DMS153 treated with DMSO at 0.1 percent for 48 hours (cell line): ENCODE measurements around the gene APLP2.
"Not testable (repeated sequence)": the region's sequence is repeated elsewhere in the genome, so short reads cannot be mapped to it uniquely, and the experiment has no call there.

Experiments
- DNase-seq: peaks from one replicate; lab custom pipeline; 2025; ENCODE audit not compliant: unreplicated experiment; lab: John Stamatoyannopoulos, UW

APLP2 gene

GRCh38 chr11:130069659-130070108, at the start of gene APLP2:
APLP2 (plus strand) TSS chr11:130069894; CDS start chr11:130069978, 84 bp downstream.
- DNase-seq: peak; percentile 98

DNA sequence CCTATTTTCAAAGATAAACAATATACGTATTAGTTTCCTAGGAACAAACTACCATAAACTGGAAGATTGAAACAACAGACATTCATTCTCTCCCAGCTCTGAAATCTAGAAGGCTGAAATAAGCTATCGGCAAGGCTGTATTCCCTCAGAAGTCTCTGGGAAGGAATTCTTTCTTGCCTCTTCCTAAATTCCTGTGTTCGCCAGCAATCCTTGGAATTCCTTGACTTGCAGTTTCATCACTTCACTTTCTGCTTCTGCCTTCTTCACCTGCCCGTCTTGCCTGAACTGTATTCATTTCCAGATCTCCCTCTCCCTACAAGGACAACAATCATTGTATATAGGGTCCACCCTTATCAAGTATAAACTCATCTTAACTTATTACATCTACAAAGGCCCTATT, 49.4 kb upstream of the APLP2 start:
- DNase-seq: no peak

DNA sequence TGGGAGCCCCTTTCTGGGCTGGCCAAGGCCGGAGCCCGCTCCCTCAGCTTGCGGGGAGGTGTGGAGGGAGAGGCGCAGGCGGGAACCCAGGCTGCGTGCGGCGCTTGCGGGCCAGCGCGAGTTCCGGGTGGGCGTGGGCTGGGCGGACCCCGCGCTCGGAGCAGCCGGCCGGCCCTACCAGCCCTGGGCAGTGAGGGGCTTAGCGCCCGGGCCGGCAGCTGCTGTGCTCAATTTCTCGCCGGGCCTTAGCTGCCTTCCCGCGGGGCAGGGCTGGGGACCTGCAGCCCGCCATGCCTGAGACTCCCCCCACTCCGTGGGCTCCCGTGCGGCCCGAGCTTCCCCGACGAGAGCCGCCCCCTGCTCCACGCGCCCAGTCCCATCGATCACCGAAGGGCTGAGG, 48.1 kb upstream of the APLP2 start:
- DNase-seq: not testable (repeated sequence)

- DNase-seq: no peak
These were observed 46.9 kb upstream of the APLP2 start for GRCh38 chr11:130022799-130023198.

GRCh38 chr11:130023204-130023603, 46.5 kb upstream of the APLP2 start:
- peak; percentile 14 for DNase-seq

DNA sequence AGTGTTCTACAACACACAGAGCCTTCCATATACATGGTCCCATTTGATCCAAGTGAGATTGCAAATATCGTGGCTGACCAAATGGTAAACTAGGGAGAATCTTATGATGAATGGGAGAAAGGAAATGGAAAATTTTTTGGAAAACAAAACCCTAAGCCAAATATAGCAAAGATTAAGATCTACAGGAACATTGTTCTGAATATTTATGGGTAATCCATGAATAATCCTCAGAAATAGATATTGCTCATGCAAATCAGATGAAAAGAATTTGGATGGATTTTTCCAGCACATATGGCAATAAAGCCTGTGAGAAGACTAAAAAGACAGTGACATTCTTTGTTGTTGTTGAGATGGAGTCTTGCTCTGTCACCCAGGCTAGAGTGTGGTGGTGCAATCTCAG, 45.3 kb upstream of the APLP2 start:
- DNase-seq: no peak

GRCh38 chr11:130025371-130025770, 44.3 kb upstream of the APLP2 start:
- no peak for DNase-seq

DNA sequence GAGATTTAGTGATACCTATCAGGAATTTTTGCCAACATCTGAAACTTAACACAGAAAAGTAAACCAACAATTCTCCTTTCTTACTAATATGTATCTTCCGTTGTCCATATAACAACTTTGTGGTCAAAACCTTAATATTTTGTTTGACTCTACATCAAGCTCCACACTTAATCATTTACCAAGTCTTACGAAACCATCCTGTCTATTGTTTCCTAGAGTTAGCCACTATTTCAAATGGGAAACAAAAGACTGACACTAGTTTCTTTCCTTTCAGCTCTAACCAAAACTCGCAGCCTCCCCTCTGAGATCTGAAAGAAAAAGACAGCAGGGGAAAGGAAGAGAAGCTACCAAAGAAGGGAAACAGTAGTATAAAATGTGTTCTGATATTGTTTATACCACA, 40.6 kb upstream of the APLP2 start:
- no peak for DNase-seq

DNA sequence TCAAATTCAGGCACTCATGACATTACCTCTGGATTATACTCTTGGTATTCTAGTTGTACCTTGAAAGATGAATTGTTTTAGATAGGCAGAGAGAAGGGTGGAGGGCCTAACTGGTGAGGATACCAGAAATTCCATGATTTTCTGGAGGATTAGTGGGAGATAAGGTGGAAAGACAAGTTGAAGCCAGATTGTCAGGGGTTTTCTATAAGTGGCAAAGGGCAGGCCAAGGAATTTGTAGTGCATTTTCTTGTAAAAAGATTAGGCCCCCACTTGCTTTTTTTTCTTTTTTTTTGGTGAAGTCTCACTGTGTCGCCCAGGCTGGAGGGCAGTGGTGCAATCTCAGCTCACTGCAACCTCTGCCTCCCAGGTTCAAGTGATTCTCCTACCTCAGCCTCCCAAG, 38.6 kb upstream of the APLP2 start:
- no peak for DNase-seq

- DNase-seq: no peak
These were observed 37.7 kb upstream of the APLP2 start for GRCh38 chr11:130031945-130032344.

DNA sequence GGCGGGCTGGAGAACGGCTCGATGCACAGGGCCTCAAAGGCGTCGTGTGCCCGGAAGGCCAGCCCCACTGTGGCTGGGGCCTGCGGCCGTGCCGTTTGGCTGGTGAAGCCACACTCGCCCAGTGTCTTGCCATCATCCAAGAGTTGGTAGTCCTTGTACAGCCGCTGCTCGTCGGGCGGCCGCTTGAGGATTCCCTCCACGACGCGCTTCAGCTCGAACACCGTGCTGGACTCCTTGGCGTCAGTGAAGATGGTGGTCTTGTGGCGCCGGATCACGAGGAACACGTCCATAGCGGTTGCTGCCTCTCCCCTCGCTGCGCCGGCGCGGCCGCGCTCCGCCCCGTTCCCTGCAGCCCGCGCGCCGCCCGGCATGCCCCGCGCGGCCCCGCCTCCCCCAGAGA, 36.8 kb upstream of the APLP2 start:
- DNase-seq: no peak

DNA sequence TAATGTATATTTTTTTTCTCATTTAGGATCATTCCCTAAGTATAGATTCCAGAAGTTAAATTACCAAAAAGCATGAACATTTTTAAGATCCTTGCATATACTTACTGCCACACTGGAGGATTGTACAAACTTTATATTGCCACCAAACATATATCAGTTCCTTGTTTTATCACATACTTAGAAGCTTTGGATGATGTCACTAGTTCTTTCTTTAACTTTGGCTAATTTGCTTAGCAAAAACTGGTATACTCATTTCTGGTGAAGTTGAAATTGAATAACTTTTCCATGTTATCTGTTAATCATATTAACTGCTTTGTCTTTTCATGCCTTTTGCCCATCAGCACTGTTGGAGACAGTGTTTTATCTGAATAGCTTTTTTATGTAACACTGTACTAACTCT, 35.5 kb upstream of the APLP2 start:
- no peak for DNase-seq

DNA sequence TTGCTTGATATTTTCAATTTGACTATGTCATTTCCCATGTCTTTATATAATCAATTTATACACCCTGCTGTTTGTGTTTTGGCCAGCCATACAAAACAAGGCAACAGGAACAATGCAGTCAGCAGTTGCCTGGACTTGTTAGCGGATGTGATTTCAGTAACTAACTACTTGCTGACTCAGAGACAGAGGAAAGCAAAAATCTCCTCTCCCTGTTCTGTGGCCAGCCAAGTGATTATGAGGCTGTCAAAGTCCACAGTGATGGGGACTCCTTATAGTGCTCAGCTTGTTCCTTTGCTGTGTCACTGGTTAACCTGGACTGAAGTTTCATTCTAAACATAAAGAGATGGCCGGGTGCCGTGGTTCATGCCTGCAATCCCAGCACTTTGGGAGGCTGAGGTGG, 32.6 kb upstream of the APLP2 start:
- no peak for DNase-seq

DNA sequence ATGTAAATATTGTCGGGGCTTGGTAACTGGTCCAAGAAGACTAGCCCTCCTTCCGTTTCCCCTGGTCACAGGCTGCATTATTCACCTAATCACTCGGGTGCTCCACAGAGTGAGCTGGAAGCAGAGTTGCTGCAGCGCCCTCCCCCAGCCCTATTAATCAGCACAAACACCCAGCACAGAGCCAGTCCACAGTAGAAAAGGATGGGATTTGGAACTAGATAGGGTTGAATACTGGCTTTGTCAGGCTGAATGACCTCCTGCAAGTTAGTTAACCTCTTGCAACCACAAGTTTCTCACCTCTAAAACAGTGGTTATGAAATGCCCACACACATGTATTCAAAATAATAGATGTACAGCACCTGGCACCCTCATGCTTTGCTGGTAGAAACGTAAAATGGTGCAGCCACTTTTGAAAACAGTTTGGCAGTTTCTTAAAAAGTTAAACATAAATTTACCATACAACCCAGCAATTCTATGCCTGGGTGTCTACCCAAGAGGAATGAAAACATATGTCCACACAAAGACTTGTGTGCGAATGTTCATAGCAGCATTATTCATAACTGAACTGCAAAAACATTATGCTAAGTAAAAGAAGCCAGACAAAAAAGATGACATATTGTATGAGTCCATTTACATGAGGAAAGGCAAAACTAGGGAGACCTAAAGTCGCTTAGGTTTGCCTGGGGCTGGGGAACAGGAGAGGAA, 31.7 kb upstream of the APLP2 start:
- DNase-seq: no peak

- no peak for DNase-seq
These were observed 29.3 kb upstream of the APLP2 start for GRCh38 chr11:130040281-130040940.

- DNase-seq: no peak
These were observed 27.6 kb upstream of the APLP2 start for GRCh38 chr11:130042093-130042591.

DNA sequence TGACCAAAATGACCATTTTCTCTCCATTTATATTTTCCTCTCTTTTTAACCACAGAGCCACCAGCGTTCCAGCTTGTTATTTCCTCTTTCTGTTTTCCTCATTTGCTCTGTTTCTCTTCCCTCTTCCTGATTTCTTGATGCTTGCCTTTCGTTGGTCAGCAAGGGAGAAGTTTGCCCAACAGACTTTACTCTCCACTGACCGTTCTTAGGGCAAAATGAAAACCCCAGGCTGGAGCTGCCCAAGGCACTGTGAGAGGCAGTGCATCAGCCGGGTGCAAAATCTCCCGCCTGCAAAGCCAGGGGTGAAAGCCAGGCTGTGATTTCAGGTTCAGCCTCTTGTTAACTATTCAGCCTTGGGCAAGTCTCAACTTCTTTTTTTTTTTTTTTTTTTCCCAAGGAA, 26.1 kb upstream of the APLP2 start:
- DNase-seq: no peak

GRCh38 chr11:130047141-130047540, 22.6 kb upstream of the APLP2 start:
- DNase-seq: no peak

- no peak for DNase-seq
These were observed 20.3 kb upstream of the APLP2 start for GRCh38 chr11:130049328-130049771.

- DNase-seq: no peak
These were observed 19.4 kb upstream of the APLP2 start for GRCh38 chr11:130050257-130050656.

- no peak for DNase-seq
These were observed 18.6 kb upstream of the APLP2 start for GRCh38 chr11:130051082-130051481.

GRCh38 chr11:130052567-130052966, 17.1 kb upstream of the APLP2 start:
- no peak for DNase-seq
